Activated CD8-positive, alpha-beta memory T cell treated with anti-CD3 and anti-CD28 coated beads, Interleukin-2, amount 50 U/mL, for 24 hours (primary cell): ENCODE measurements around the gene CHSY1.

Experiments used
- DNase-seq: peaks from one replicate; pipeline ENCODE4 v3.0.0-alpha.2; 2020; ENCODE audit errors: extremely low read depth

The CHSY1 gene

GRCh38 chr15:101187820-101188636, 63.8 kb downstream of the CHSY1 start:
- no peak for DNase-seq

GRCh38 chr15:101185770-101186169, 66.1 kb downstream of the CHSY1 start:
- DNase-seq: no peak

GRCh38 chr15:101185336-101185735, 66.5 kb downstream of the CHSY1 start:
- no peak for DNase-seq

GRCh38 chr15:101184830-101185229, 67.0 kb downstream of the CHSY1 start:
- DNase-seq: no peak

GRCh38 chr15:101183931-101184305, 67.9 kb downstream of the CHSY1 start:
- no peak for DNase-seq

GRCh38 chr15:101183226-101183930, 68.5 kb downstream of the CHSY1 start:
- DNase-seq: no peak

GRCh38 chr15:101182215-101182614, 69.6 kb downstream of the CHSY1 start:
- no peak for DNase-seq

- no peak for DNase-seq
These were observed 70.5 kb downstream of the CHSY1 start for GRCh38 chr15:101181349-101181748.

GRCh38 chr15:101180620-101181307, 71.1 kb downstream of the CHSY1 start:
- no peak for DNase-seq

GRCh38 chr15:101179341-101180153, 72.3 kb downstream of the CHSY1 start:
- DNase-seq: no peak

- DNase-seq: no peak
These were observed 72.9 kb downstream of the CHSY1 start for GRCh38 chr15:101178931-101179330.

- DNase-seq: no peak
These were observed 73.4 kb downstream of the CHSY1 start for GRCh38 chr15:101178479-101178878.

GRCh38 chr15:101177866-101178265, 74.0 kb downstream of the CHSY1 start:
- DNase-seq: no peak

GRCh38 chr15:101176625-101177024, 75.2 kb downstream of the CHSY1 start:
- DNase-seq: no peak

GRCh38 chr15:101175401-101175800, 76.4 kb downstream of the CHSY1 start:
- DNase-seq: no peak

- no peak for DNase-seq
These were observed 77.5 kb downstream of the CHSY1 start for GRCh38 chr15:101174152-101174920.

GRCh38 chr15:101173233-101174119, 78.4 kb downstream of the CHSY1 start:
- no peak for DNase-seq

GRCh38 chr15:101172501-101173071, 79.3 kb downstream of the CHSY1 start:
- no peak for DNase-seq

- DNase-seq: no peak
These were observed 79.9 kb downstream of the CHSY1 start for GRCh38 chr15:101171954-101172353.
